ENCODE data around the gene CUEDC2.

The CUEDC2 gene, protein sequence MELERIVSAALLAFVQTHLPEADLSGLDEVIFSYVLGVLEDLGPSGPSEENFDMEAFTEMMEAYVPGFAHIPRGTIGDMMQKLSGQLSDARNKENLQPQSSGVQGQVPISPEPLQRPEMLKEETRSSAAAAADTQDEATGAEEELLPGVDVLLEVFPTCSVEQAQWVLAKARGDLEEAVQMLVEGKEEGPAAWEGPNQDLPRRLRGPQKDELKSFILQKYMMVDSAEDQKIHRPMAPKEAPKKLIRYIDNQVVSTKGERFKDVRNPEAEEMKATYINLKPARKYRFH

DNA sequence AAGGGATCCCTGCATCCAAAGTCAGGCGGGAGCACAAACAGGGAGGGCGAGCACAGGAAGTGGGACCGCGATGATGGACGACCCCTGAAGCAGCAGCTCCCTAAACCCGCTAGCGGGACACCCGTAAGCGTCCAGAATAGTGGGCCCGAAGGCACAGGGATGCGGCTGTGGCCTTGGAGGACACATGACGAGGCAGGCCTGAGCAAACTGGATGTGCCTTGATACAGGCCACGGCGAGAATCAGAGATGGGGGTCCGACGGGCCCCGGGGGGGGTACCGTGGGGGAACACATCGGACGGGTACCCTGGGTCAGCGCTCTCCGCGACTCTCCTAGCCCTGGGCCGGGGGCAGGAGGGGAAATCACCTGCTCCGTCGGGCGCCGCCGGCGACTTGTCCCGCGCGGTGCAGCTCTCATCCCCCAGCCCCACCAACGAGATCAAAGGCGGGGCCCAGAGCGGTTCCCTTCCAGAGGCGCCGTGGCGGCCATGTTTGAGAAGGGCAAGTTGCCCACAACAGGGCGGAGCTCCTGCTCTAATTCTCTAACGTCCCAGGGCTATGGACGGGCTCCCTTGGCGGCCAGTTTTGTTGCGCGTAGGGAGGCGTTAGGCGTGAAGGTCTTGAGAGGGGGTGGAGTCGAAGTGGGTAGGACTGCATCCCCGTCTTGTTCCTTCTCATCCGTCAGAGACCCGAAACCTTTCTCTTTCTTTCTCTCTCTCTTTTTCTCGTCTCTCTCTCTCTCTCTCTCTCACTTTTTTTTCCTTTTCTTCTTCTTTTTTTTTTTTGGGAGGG lies at the start of gene CUEDC2:
Gene CUEDC2, minus strand, starts transcription at position 413 of the 789 bp plus-strand sequence. CDS start 7,386 bp downstream, outside the sequence.
- peak; percentile 93 to 97 for DNase-seq (ENCODE audit: low read depth in 2 of 2)

GRCh38 chr10:102480396-102480795 lies 48.0 kb upstream of the CUEDC2 start:
- no peak for DNase-seq (ENCODE audit: low read depth in 2 of 2)

- DNase-seq (ENCODE audit: low read depth in 2 of 2): no peak
These were observed 47.3 kb upstream of the CUEDC2 start for GRCh38 chr10:102479651-102480050.

DNA sequence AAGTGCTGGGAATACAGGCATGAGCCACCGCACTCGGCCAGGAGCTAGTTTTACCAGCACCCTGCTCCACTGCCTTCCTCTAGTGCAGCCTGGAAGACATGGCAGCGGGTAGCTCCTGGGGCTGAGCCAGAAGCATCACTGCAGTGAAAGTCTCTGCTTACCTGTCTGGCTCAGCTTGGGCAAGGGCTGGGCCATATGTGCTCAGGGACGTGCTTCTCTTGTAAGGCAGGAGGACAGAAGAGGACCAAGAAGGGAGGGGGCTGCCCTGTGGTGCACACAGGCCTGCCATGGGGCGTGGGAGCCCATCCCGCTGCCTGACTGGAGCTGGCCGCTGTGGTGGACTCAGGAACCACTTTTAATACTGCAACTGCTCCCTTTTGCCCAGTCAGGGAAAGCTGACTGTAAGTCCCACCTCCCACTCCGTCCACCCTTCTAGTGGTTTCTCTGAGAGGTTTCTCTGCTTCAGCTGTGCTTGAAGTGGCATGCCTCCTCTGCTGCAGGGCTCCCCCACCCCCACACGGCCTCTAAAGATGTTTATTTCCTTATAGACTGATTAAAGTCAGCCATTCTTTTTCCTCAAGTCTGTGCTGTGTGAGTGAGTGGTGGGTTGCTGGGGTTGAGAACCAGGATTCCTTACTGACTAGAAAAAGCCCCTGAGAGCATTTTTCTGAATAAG lies 44.2 kb upstream of the CUEDC2 start:
- no peak for DNase-seq (ENCODE audit: low read depth in 2 of 2)

GRCh38 chr10:102475451-102476040 lies 43.2 kb upstream of the CUEDC2 start:
- no peak for DNase-seq (ENCODE audit: low read depth in 2 of 2)

DNA sequence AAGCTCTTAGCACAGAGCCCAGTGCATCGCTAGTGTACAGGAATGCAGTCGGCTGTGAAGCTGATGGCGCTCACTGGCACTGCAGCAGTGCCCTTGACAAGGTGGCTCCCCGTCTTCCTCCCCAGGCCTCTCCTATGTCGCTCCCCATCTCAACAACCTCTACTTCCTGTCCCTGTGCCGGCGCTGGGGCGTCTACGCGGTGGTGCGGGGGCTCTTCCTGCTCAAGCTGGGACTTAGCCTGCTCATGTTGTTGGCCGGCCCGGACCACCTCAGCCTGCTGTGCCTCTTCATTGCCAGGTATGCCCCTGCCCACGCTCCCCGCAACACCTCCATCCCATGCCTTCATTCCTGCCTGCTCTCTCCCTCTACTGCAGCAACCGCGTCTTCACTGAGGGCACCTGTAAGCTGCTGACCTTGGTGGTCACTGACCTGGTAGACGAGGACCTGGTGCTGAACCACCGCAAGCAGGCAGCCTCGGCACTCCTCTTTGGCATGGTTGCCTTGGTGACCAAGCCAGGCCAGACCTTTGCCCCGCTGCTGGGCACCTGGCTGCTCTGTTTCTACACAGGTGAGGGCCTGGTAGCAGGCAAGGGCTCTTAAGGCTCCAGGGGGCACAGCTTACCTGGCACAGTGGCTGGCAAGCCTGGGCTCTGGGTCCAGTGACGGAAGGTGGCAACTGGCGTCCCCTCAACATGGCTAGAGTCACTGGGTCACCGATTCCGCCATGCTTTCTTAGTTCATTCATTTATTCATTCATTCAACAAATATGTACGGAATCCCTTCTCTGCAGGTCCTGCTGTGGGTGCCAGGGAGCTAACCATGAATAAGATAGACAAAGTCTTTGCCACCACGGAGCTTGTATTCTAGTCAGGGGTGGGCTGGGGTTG lies 41.3 kb upstream of the CUEDC2 start:
- DNase-seq (ENCODE audit: low read depth in 2 of 2): no peak

DNA sequence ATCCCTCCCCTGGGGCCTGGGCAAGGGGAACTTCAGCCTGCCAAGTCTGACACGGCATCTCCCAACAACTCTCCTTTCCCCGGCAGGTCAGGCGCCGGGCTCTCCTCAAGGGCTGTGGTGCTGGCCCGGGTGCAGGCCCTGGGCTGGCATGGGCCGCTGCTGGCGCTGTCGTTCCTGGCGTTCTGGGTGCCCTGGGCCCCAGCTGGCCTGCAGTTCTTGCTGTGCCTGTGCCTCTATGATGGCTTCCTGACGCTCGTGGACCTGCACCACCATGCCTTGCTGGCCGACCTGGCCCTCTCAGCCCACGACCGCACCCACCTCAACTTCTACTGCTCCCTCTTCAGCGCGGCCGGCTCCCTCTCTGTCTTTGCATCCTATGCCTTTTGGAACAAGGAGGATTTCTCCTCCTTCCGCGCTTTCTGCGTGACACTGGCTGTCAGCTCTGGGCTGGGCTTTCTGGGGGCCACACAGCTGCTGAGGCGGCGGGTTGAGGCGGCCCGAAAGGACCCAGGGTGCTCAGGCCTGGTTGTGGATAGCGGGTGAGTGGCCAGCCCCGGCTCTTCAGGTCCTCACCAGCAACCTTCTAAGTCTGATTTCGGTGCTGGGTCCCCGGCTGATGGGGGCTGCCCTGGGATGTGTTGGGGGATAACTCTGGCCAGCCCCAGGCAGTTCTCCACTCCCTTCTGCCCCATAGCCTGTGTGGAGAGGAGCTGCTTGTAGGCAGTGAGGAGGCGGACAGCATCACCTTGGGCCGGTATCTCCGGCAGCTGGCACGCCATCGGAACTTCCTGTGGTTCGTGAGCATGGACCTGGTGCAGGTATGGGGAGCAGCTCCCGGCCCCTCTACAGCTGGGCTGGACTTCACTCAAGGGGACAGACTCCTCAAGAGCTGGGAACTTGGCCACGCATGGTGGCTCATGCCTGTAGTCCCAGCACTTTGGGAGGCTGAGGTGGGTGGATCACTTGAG lies 38.5 kb upstream of the CUEDC2 start:
- DNase-seq (ENCODE audit: low read depth in 2 of 2): no peak

DNA sequence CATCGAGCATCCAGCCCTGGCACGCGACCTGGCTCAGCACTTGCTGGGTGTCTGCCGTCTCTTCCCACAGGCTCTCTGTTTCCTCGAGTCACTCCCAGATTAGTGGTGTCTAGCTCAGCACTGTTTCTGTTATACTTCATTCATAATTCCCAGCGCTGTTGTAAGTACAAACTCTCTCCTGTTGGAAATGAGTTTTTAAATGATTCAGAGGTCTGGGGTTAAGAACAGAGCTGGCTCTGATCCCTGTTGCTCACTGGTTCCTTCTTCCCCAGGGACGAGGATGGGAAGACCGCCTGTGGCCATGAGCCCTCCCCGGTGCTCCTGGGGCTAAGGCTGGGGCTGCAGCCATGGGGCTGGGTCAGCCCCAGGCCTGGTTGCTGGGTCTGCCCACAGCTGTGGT lies 36.3 kb upstream of the CUEDC2 start:
- no peak for DNase-seq (ENCODE audit: low read depth in 2 of 2)

- no peak for DNase-seq (ENCODE audit: low read depth in 2 of 2)
These were observed 35.6 kb upstream of the CUEDC2 start for GRCh38 chr10:102467971-102468438.

DNA sequence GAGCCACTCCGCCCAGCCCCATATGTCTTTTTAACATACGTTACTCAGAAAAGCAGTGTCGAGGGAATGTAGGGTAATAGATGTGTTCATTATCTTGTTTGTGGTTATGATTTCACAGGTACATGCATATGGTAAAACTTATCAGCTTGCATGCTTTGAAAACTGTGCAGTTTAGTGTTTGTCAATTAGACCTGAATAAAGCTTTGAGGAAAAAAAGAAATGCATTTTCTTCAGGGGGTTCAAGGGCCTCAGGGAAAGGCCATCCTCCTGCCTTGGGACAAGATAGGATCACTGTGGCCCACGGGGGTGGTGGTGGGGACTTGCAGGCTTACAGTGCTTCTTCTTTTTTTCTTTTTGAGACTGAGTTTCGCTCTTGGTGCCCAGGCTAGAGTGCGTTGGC lies 34.9 kb upstream of the CUEDC2 start:
- DNase-seq (ENCODE audit: low read depth in 2 of 2): no peak

- no peak for DNase-seq (ENCODE audit: low read depth in 2 of 2)
These were observed 33.1 kb upstream of the CUEDC2 start for GRCh38 chr10:102465466-102465865.

DNA sequence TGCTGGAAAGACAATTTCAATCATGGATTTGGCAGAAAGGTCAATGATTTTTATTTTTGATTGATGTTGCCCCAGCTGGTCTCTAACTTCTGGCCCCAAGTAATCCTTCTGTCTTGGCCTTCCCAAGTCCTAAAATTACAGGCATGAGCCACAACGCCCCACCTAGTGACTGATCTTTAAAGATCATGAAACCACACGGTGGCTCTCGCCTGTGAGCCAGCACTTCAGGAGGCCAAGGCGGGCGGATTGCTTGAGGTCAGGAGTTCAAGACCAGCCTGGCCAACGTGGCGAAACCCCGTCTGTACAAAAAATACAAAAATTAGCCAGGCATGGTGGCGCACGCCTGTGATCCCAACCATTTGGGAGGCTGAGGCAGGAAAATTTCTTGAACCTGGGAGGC lies 31.6 kb upstream of the CUEDC2 start:
- no peak for DNase-seq (ENCODE audit: low read depth in 2 of 2)

- DNase-seq (ENCODE audit: low read depth in 2 of 2): no peak
These were observed 30.2 kb upstream of the CUEDC2 start for GRCh38 chr10:102462512-102463054.

- peak; percentile 86 to 94 for DNase-seq (ENCODE audit: low read depth in 2 of 2)
These were observed 29.0 kb upstream of the CUEDC2 start for GRCh38 chr10:102461187-102462054.

- DNase-seq (ENCODE audit: low read depth in 2 of 2): no peak
These were observed 28.4 kb upstream of the CUEDC2 start for GRCh38 chr10:102460836-102461186.

GRCh38 chr10:102458656-102459055 lies 26.3 kb upstream of the CUEDC2 start:
- DNase-seq (ENCODE audit: low read depth in 2 of 2): no peak

DNA sequence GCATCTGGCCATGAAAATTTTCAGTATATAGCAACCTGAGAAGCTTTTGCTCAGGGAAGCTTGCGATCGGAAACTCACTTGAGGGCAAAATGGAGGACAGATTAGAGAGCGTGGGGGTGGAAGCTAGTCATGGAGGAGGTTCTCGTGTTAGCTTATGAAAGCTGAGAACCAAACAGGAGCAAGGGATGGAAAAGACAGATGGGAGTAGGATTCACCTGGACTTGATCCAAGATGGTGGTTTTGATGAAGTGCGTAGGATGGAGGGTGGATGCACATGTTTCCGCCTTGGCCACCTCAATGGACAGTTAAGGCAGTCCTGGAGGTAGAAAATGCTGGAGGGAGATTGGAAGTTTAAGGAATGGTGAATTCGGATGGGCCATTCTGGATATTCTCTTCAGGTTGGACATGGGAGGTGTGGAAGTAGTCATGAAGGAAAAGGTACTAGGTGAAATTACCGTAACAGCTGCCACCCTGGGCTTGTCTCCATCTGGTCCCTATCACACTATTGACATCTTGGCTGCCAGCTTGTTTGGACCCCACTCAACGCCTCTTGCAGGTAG lies 25.3 kb upstream of the CUEDC2 start:
- DNase-seq (ENCODE audit: low read depth in 2 of 2): no peak

- no peak for DNase-seq (ENCODE audit: low read depth in 2 of 2)
These were observed 23.6 kb upstream of the CUEDC2 start for GRCh38 chr10:102455893-102456471.

All from stimulated activated CD4-positive, alpha-beta T cell treated with anti-CD3 and anti-CD28 coated beads, Interleukin-15, amount 100 ng/mL, for 48 hours (primary cell).